Kasumi-1 (cell line): ENCODE results near the gene PHOSPHO2.
"Not testable (repeated sequence)": the region's sequence is repeated elsewhere in the genome, so short reads cannot be mapped to it uniquely, and the experiment has no call there.

ENCODE experiments used
- DNase-seq, 2 experiments: peaks; one replicate each; lab custom pipeline; 2025; lab: John Stamatoyannopoulos, UW

Gene PHOSPHO2

GRCh38 chr2:169684135-169684565, 10.1 kb upstream of the PHOSPHO2 start:
- no peak for DNase-seq

GRCh38 chr2:169684712-169685111, 9.6 kb upstream of the PHOSPHO2 start:
- DNase-seq = not testable (repeated sequence)

DNA sequence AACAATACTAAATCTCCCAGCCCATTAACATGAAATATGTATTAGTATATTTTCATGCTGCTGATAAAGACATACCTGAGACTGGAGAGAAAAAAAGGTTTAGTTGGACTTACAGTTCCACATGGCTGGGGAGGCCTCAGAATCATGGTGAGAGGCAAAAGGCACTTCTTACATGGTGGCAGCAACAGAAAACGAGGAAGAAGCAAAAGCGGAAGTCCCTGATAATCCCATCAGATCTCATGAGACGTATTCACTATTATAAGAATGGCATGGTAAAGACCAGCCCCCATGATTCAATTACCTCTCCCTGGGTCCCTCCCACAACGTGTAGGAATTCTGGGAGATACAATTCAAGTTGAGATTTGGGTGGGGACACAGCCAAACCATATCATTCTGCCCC, 7.4 kb upstream of the PHOSPHO2 start:
- DNase-seq = not testable (repeated sequence)

- DNase-seq = not testable (repeated sequence)
These were observed 6.3 kb upstream of the PHOSPHO2 start for GRCh38 chr2:169687943-169688342.

GRCh38 chr2:169690958-169691357, 3.3 kb upstream of the PHOSPHO2 start:
- DNase-seq = no peak

- DNase-seq = no peak
These were observed 1.6 kb upstream of the PHOSPHO2 start for GRCh38 chr2:169692718-169693117.

DNA sequence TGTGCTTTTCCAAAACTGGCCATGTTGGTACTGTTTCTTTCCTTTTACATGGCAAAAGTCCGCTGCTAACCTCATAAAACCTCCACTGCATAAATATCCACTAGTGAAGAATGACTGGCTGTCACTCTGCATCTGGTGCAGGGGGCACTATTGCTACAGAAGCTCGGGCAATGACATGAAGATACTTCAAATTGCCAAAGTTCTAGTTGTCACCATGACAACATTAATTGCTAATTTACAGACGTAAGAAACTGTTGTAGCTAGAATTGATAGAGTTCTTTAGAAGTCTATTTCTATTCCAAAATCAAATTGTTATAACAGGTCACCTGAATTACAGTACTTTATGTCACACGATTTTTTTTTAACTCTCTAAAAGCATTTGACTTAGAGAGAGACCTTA, 909 bp upstream of the PHOSPHO2 start:
- peak; percentile 49 to 74 for DNase-seq

- DNase-seq = no peak
These were observed 608 bp downstream of the PHOSPHO2 start for GRCh38 chr2:169694894-169695260.

DNA sequence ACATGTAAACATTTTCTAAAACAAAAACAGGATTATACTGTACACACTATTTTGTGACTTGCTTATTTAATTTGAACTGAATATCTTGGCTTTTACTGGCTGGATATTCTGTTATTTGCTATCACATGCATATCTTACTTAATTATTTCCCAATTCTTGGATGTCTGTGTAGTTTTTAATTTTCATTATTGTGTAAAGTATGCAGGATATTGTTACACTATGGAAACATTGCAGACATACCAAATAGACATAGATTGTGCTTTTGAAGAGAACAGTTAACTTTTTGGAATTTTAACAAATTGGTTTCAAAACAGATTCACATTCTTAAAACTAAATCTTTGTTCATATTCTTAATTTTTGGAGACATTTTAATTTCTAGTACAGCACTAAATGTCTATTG, 2.1 kb downstream of the PHOSPHO2 start:
- no peak for DNase-seq

GRCh38 chr2:169699173-169699572, 4.9 kb downstream of the PHOSPHO2 start:
- not testable (repeated sequence) for DNase-seq

- no peak for DNase-seq
These were observed 8.7 kb downstream of the PHOSPHO2 start for GRCh38 chr2:169702996-169703395.

DNA sequence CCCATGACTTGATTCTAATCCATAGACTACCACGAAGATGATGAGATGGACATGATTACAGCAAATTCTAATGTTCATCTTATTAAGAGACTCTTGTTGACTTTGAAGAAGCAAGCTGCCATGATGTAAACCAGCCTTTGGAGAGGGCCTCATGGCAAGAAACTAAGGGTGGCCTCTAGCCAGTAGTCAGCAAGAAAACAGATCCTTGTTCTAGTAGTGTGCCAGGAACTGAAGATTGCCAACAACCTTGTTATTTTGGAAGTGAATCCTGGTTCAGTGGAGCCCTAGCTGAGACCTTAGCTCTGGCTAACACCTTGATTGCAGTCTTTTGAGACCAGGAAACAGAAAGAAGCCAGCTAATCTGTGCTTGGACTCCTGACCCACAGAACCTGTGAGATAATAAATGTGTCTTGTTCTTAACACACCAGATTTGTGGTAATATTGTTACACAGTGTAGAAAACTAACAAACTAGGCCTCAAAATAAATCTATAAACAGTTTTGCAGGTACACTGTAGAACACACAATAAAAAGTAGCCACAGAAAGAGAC, 10.0 kb downstream of the PHOSPHO2 start:
- no peak for DNase-seq

- no peak for DNase-seq
These were observed 11.7 kb downstream of the PHOSPHO2 start for GRCh38 chr2:169705927-169706326.

DNA sequence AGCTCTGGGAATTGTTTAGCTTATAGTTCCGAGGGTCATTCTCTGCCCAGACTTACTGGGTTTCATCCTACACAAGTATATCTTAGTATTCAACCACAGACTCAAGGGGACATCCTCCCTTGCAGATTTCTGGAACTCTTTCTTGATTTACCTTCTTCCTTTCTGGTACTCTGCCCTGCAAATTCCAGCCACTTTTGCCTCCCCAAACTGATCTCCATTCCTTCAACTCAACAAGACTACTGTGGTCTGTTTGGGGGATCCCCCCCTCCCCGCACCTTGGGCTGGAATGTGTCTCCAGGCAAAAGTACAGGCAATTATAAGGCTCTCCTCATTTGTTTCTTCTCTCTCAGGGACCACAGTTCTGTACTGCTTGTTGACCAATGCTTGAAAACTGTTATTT, 13.4 kb downstream of the PHOSPHO2 start:
- DNase-seq = no peak

- no peak for DNase-seq
These were observed 15.1 kb downstream of the PHOSPHO2 start for GRCh38 chr2:169709331-169709730.

GRCh38 chr2:169709981-169710380, 15.7 kb downstream of the PHOSPHO2 start:
- DNase-seq = no peak

DNA sequence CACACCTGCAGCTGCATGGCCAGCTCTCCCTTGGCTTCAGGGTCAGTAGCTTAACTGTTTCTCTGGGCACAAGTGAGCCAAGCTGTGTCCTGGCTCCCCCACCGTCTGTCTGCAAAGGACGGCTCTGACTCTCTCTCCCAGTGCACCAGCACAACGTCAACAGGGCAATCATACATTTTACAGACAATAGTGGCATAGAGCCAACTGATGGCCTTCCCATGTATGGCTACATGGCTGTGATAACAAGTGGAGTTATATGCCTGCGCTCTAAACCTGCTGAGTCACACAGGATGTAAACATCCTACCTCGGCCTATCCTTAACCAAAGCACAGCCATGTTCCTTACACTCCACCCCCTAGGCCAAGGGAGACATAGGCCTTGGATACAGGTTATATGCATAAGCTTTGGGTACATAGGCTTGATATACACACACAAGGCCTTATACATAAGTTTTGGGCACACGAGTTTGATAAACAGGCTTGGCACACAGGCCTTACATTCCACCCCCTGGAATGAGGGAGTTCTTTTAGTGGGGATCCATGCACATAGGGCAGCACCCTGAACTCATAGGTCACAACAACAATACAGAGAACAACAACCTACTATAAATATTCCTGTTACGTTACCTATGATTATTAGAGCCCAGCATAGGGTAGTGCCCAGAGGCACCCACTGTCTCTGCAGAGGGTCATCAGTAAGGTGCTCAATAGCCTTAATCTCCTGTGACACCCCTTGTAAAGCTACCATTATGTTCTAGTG, 17.7 kb downstream of the PHOSPHO2 start:
- no peak for DNase-seq

- DNase-seq = no peak
These were observed 18.5 kb downstream of the PHOSPHO2 start for GRCh38 chr2:169712791-169713227.

GRCh38 chr2:169713331-169713730, 19.1 kb downstream of the PHOSPHO2 start:
- DNase-seq = no peak

DNA sequence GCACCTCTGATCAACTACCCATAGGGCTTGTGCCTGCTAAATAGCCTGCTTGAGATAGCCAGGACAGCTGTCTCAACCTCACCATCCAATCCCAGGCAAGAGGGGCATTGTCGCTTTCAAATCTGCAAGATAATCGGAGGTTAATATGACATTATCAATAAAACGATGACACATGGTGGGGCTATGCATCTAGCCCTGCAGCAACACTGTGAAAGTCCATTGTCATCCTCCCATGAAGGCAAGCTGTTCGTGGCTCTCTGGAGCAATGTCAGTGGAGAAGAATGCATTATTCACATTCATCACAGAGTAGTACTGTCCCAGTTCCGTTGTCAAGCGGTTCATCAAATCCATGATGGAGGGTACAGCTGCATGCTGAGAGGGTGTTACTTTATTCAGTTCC, 20.4 kb downstream of the PHOSPHO2 start:
- no peak for DNase-seq

- no peak for DNase-seq
These were observed 21.3 kb downstream of the PHOSPHO2 start for GRCh38 chr2:169715379-169716237.

- no peak for DNase-seq
These were observed 22.1 kb downstream of the PHOSPHO2 start for GRCh38 chr2:169716238-169716886.
